HepG2 (cell line): ENCODE data around the gene REEP2. TPM values are rescaled to one million over a fixed set of nuclear protein-coding genes. Genes with fewer than 3 reads are reported as not detected.

Experiments used
- AGO1 ChIP-seq: fragments of 200-400 bp; formaldehyde crosslinking; IDR thresholded peaks from 2 replicates; pipeline ENCODE4 v1.6.1; 2017; ENCODE audit warnings: mild to moderate bottlenecking, low read depth, low read length, moderate library complexity; ENCODE audit not compliant: poor library complexity, severe bottlenecking
- ATM ChIP-seq: fragments of 450-650 bp; IDR thresholded peaks from 2 replicates; pipeline ENCODE4 v1.7.1; 2017; ENCODE audit warnings: mild to moderate bottlenecking, borderline replicate concordance
- DRAP1 ChIP-seq: IDR thresholded peaks from 2 replicates; pipeline ENCODE4 v1.6.1; 2016; ENCODE audit warnings: missing genetic modification reagents, missing compliant biosample characterization
- HCFC1 ChIP-seq: fragments of 150-350 bp; IDR thresholded peaks from 2 replicates; pipeline ENCODE4 v1.6.1; 2014; ENCODE audit warnings: low read depth, low read length
- HDAC2 ChIP-seq: sonication (generic); formaldehyde crosslinking; IDR thresholded peaks from 2 replicates; pipeline ENCODE4 v1.4.0; 2020; ENCODE audit warnings: missing genetic modification reagents
- KAT8 ChIP-seq: IDR thresholded peaks from 2 replicates; pipeline ENCODE4 v1.6.1; 2016; ENCODE audit warnings: missing genetic modification reagents, missing compliant biosample characterization
- KDM5B ChIP-seq: sonication (generic); formaldehyde crosslinking; IDR thresholded peaks from 2 replicates; pipeline ENCODE4 v1.4.0; 2020; ENCODE audit warnings: missing genetic modification reagents, mild to moderate bottlenecking, borderline replicate concordance
- MAFG ChIP-seq: sonication (generic); formaldehyde crosslinking; IDR thresholded peaks from 2 replicates; pipeline ENCODE4 v1.5.1; 2020; ENCODE audit warnings: mild to moderate bottlenecking, missing genetic modification reagents
- NBN ChIP-seq: fragments of 450-650 bp; conservative IDR thresholded peaks from 2 replicates; pipeline ENCODE4 v1.6.1; 2017
- NFATC3 ChIP-seq: sonication (generic); formaldehyde crosslinking; IDR thresholded peaks from 2 replicates; pipeline ENCODE4 v1.5.1; 2020; ENCODE audit warnings: mild to moderate bottlenecking, missing genetic modification reagents
- POLR2A ChIP-seq, 2 experiments: IDR thresholded peaks; 2 replicates each; pipeline ENCODE4 v1.6.1; 2011; ENCODE audit warnings: low read depth in 2 of 2, low read length in 2 of 2, mild to moderate bottlenecking in 1 of 2, moderate library complexity in 1 of 2; ENCODE audit not compliant: insufficient read depth in 1 of 2
- SALL2 ChIP-seq: sonication (generic); formaldehyde crosslinking; IDR thresholded peaks from 2 replicates; pipeline ENCODE4 v1.8.1; 2023; ENCODE audit warnings: mild to moderate bottlenecking, missing genetic modification reagents, inconsistent platforms
- ZGPAT ChIP-seq: IDR thresholded peaks from 2 replicates; pipeline ENCODE4 v1.6.1; 2016; ENCODE audit warnings: mild to moderate bottlenecking
- ZKSCAN1 ChIP-seq: fragments of 150-350 bp; IDR thresholded peaks from 2 replicates; pipeline ENCODE4 v1.6.1; 2014; ENCODE audit warnings: low read length
- ZMYM3 ChIP-seq: sonication (generic); formaldehyde crosslinking; IDR thresholded peaks from 2 replicates; pipeline ENCODE4 v1.5.1; 2020; ENCODE audit warnings: mild to moderate bottlenecking, missing genetic modification reagents
- ZNF224 ChIP-seq: sonication (generic); formaldehyde crosslinking; IDR thresholded peaks from 2 replicates; pipeline ENCODE4 v1.5.0; 2020; ENCODE audit warnings: mild to moderate bottlenecking, missing genetic modification reagents
- ZNF275 ChIP-seq: sonication (generic); formaldehyde crosslinking; IDR thresholded peaks from 2 replicates; pipeline ENCODE4 v1.8.0; 2022; ENCODE audit warnings: missing genetic modification reagents, mild to moderate bottlenecking, inconsistent platforms, borderline replicate concordance
- ZNF292 ChIP-seq: sonication (generic); formaldehyde crosslinking; IDR thresholded peaks from 2 replicates; pipeline ENCODE4 v1.8.1; 2022; ENCODE audit warnings: mild to moderate bottlenecking, low read depth, missing genetic modification reagents, borderline replicate concordance
- ZNF335 ChIP-seq: sonication (generic); formaldehyde crosslinking; IDR thresholded peaks from 2 replicates; pipeline ENCODE4 v1.4.0; 2020; ENCODE audit warnings: missing genetic modification reagents
- ZNF367 ChIP-seq: sonication (generic); formaldehyde crosslinking; IDR thresholded peaks from 2 replicates; pipeline ENCODE4 v1.4.0; 2020; ENCODE audit warnings: missing genetic modification reagents, borderline replicate concordance
- ZNF605 ChIP-seq: sonication (generic); formaldehyde crosslinking; IDR thresholded peaks from 2 replicates; pipeline ENCODE4 v1.8.0; 2022; ENCODE audit warnings: mild to moderate bottlenecking, missing genetic modification reagents
- ZNF746 ChIP-seq: sonication (generic); formaldehyde crosslinking; IDR thresholded peaks from 2 replicates; pipeline ENCODE4 v1.8.0; 2022; ENCODE audit warnings: mild to moderate bottlenecking, missing genetic modification reagents
- ZNF891 ChIP-seq: sonication (generic); formaldehyde crosslinking; IDR thresholded peaks from 2 replicates; pipeline ENCODE4 v1.5.0; 2020; ENCODE audit warnings: mild to moderate bottlenecking, missing genetic modification reagents
- polyA plus RNA-seq, 8 experiments: library from polyadenylated mRNA; depleted of rRNA in 3 of 8; stranded (reverse) in 7 of 8; unstranded in 1 of 8; fragments of >200 nt; fragmentation: Illumina TruSeq in 4 of 8; extraction: Trizol in 4 of 8; gene quantifications; 2 replicates each; pipeline versions ENCODE4 v1.2.1 to v1.2.3, GENCODE V29; 2011 to 2016; ENCODE audit warnings: low read depth in 4 of 8, missing spikeins in 1 of 8, mixed read lengths in 1 of 8; ENCODE audit not compliant: insufficient read depth in 1 of 8
- total RNA-seq, 5 experiments: library from RNA; depleted of rRNA; stranded (reverse); fragments of >200 nt; fragmentation: Illumina TruSeq; extraction: Trizol; gene quantifications; 2 replicates each; pipeline ENCODE4 v1.2.3, GENCODE V29; 2016; ENCODE audit warnings: low read depth in 1 of 5
- TF ChIP-seq, protein P1 (sequence below): sonication (generic); formaldehyde crosslinking; IDR thresholded peaks from 2 replicates; pipeline ENCODE4 v1.5.0; 2020; ENCODE audit warnings: mild to moderate bottlenecking, missing genetic modification reagents, borderline replicate concordance
- TF ChIP-seq, protein P2 (sequence below): IDR thresholded peaks from 2 replicates; pipeline ENCODE4 v1.6.1; 2012; ENCODE audit warnings: low read depth, low read length, improper control_type of control experiment

The REEP2 gene
- total and polyA plus RNA-seq, 2 of the 13 experiments (the other 11 are each of a cell fraction or from before 2014, with no cell fraction given) = 5.3 to 7.8 TPM

DNA sequence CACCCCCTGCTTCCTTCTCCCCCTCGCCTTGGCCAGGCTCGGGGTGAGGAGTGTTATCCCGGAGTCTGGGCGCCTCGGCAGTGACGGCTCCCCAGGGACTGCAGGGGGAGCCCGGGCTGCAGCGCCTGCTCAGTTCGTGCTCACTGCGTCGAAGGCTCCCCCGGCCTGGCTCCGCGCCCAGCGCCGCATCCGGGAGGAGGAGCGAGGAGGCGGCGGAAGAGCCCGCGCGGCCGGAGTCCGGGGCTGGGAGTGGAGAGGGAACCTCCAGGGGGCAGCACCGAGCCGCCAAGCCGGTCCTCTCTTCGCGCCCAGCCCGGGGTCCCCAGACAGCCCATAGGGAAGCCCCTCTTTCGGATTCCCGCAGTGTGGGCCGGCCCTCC lies 25.1 kb downstream of the REEP2 start (continued):
- no peak for TF ChIP-seq ZNF367 (CRISPR knock-in tag)
- no peak for TF ChIP-seq ZNF224 (CRISPR knock-in tag)
- TF ChIP-seq HCFC1 = no peak
- no peak for TF ChIP-seq NFATC3 (CRISPR knock-in tag)
- TF ChIP-seq ZNF746 (CRISPR knock-in tag) = no peak
- TF ChIP-seq ZMYM3 = peak; percentile 23; the same call in 1 of the 2 replicates
- TF ChIP-seq ZNF335 = no peak; the same call in 1 of the 2 replicates
- peak; percentile 82 for TF ChIP-seq KAT8 (CRISPR knock-in tag)
- no peak for TF ChIP-seq ZKSCAN1
- TF ChIP-seq NBN = no peak
- TF ChIP-seq ZNF605 (CRISPR knock-in tag) = peak; percentile 92
- TF ChIP-seq MAFG (CRISPR knock-in tag) = no peak
- peak; percentile 64 for TF ChIP-seq DRAP1 (CRISPR knock-in tag)
- no peak for TF ChIP-seq ATM
- 0 out of 2 replicates have a peak, but pooled peaks have one; percentile 32 for TF ChIP-seq ZNF292
- TF ChIP-seq SALL2 (CRISPR knock-in tag) = peak; percentile 54
- TF ChIP-seq KDM5B (CRISPR knock-in tag) = no peak; the same call in 1 of the 2 replicates
- no peak for TF ChIP-seq AGO1
- peak; percentile 72; the same call in 1 of the 2 replicates for TF ChIP-seq ZGPAT (CRISPR knock-in tag)
- no peak for TF ChIP-seq HDAC2
- 0 out of 2 replicates have a peak, but pooled peaks have one; percentile 51 for TF ChIP-seq ZNF275 (CRISPR knock-in tag)
- TF ChIP-seq, protein P1, sequence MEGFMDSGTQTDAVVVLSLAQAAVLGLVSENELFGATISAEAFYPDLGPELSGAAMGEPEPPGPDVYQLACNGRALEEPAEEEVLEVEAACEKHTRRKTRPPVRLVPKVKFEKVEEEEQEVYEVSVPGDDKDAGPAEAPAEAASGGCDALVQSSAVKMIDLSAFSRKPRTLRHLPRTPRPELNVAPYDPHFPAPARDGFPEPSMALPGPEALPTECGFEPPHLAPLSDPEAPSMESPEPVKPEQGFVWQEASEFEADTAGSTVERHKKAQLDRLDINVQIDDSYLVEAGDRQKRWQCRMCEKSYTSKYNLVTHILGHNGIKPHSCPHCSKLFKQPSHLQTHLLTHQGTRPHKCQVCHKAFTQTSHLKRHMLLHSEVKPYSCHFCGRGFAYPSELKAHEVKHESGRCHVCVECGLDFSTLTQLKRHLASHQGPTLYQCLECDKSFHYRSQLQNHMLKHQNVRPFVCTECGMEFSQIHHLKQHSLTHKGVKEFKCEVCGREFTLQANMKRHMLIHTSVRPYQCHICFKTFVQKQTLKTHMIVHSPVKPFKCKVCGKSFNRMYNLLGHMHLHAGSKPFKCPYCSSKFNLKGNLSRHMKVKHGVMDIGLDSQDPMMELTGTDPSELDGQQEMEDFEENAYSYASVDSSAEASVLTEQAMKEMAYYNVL (CRISPR knock-in tag) = no peak; the same call in 1 of the 2 replicates
- TF ChIP-seq POLR2A (IDR thresholded peaks at IDR 0.05; ENCODE audit: insufficient read depth in 1 of 2, low read depth in 2 of 2, low read length in 2 of 2) = no peak
- no peak for TF ChIP-seq ZNF891 (CRISPR knock-in tag)
- TF ChIP-seq, protein P2, sequence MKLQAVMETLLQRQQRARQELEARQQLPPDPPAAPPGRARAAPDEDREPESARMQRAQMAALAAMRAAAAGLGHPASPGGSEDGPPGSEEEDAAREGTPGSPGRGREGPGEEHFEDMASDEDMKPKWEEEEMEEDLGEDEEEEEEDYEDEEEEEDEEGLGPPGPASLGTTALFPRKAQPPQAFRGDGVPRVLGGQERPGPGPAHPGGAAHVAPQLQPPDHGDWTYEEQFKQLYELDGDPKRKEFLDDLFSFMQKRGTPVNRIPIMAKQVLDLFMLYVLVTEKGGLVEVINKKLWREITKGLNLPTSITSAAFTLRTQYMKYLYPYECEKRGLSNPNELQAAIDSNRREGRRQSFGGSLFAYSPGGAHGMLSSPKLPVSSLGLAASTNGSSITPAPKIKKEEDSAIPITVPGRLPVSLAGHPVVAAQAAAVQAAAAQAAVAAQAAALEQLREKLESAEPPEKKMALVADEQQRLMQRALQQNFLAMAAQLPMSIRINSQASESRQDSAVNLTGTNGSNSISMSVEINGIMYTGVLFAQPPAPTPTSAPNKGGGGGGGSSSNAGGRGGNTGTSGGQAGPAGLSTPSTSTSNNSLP = no peak
